Right atrium auricular region (tissue), 2 donors: ENCODE measurements around the gene ALPI. TPM values are rescaled to one million over a fixed set of nuclear protein-coding genes. Genes with fewer than 3 reads are reported as not detected.

Source experiments
- DNase-seq: peaks from one replicate; pipeline ENCODE4 v3.0.0-alpha.2; 2019; ENCODE audit warnings: low spot score
- H3K27ac ChIP-seq, 2 donors: fragments of 200-600 bp; sonication (generic); 1 replicate in 1 of 2; 2 replicates in 1 of 2; pipeline ENCODE4 v1.5.1; 2016 to 2019
- H3K27me3 ChIP-seq, 2 donors: fragments of 200-600 bp; sonication (generic); one replicate each; pipeline versions ENCODE4 v1.5.1 to v1.6.0; 2017 to 2019
- H3K36me3 ChIP-seq: fragments of 200-600 bp; sonication (generic); one replicate; pipeline ENCODE4 v1.5.1; 2016
- H3K4me1 ChIP-seq, 2 donors: fragments of 200-600 bp; sonication (generic); one replicate each; pipeline versions ENCODE4 v1.5.1 to v1.6.0; 2017 to 2019
- H3K4me3 ChIP-seq, 2 donors: fragments of 200-600 bp; sonication (generic); 1 replicate in 1 of 2; 2 replicates in 1 of 2; pipeline ENCODE4 v1.5.1; 2017 to 2019; ENCODE audit warnings: mild to moderate bottlenecking in 1 of 2, moderate library complexity in 1 of 2
- H3K9me3 ChIP-seq, 2 donors: fragments of 200-600 bp; sonication (generic); one replicate each; pipeline ENCODE4 v1.5.1; 2019
- total RNA-seq, 2 donors: library from RNA; depleted of rRNA; stranded (reverse); fragments of >200 nt; gene quantifications; one replicate each; pipeline ENCODE4 v1.1.0, GENCODE V29; 2016
- TF ChIP-seq, protein P1 (sequence below), 2 donors: fragments of 200-600 bp; sonication (generic); IDR thresholded peaks; one replicate each; pipeline ENCODE4 v1.5.1; 2019; ENCODE audit warnings: antibody characterized with exemption in 2 of 2

Gene ALPI
- total RNA-seq, 2 donors from 2014 or later = not detected

- peaks cover 5 to 8% of the 10 kb centered on the region in 2 donors for H3K27me3 ChIP-seq
- TF ChIP-seq, protein P1, sequence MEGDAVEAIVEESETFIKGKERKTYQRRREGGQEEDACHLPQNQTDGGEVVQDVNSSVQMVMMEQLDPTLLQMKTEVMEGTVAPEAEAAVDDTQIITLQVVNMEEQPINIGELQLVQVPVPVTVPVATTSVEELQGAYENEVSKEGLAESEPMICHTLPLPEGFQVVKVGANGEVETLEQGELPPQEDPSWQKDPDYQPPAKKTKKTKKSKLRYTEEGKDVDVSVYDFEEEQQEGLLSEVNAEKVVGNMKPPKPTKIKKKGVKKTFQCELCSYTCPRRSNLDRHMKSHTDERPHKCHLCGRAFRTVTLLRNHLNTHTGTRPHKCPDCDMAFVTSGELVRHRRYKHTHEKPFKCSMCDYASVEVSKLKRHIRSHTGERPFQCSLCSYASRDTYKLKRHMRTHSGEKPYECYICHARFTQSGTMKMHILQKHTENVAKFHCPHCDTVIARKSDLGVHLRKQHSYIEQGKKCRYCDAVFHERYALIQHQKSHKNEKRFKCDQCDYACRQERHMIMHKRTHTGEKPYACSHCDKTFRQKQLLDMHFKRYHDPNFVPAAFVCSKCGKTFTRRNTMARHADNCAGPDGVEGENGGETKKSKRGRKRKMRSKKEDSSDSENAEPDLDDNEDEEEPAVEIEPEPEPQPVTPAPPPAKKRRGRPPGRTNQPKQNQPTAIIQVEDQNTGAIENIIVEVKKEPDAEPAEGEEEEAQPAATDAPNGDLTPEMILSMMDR (IDR thresholded peaks at IDR 0.05) = no peak
Observed at GRCh38 chr2:232489516-232490220, 33.7 kb downstream of the ALPI start.

DNA sequence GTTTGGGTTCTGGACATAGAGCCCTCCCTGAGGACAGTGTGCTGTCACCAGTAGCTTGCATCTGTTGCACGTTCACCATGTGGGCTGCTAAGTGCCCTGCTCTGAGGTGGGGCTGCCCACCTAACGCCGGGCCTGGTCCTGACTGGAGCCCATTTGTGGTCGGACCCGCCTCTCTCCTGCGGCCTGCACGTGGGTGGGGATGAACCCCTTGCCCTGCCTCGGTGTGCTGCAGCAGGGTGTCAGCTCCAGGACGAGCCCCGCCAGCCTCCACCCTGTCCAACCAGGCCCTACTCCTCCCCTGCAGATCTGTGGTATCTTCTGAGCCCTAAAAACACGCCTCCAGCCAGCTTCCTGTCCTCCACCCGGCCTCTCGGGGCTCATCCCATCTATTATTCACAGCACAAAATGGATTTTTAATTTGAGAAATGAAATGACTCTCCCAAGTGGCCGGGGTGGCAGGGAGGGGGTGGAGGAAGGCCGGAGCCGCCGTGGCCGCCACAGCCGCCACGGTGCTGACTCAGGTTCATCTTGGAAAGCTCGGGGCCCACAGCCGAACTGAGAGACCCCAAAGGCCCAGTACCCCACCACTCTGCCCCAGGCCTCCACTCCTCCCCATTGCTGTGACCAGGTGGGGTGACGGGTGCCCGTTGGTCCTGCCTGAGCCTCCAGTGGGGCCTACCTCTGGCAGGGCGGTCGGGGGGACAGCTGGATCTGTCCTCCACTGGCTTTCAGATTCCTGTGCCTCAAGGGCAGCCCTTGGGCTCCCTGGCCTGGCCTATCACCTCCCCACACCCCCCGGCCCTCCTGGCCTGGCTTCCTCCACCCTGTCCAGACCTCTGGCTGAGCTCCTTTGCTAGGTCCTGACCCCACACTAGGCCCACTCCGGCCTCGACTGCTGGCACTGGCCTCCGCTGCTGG lies 34.5 kb downstream of the ALPI start:
- H3K27me3 ChIP-seq = peaks cover 4 to 8% of the 10 kb centered on the region in 2 donors
- DNase-seq = no peak

More at GRCh38 chr2:232489516-232490220, 33.7 kb downstream of the ALPI start:
- no peaks in the 10 kb centered on the region for H3K9me3 ChIP-seq
- peaks cover 0 to 18% of the 10 kb centered on the region in 2 donors for H3K4me1 ChIP-seq
- no peak overlapping the region for H3K4me3 ChIP-seq
- H3K27ac ChIP-seq = no peak overlapping the region
- no peaks in the 10 kb centered on the region for H3K36me3 ChIP-seq
- no peak for DNase-seq

GRCh38 chr2:232491139-232491780 lies 35.3 kb downstream of the ALPI start:
- Histone ChIP-seq H3K4me3 (no peak overlapping the region), H3K4me1 (peaks cover 0 to 10% of the 10 kb centered on the region in 2 donors), H3K27me3 (peaks cover 0 to 7% of the 10 kb centered on the region in 2 donors), H3K9me3 (no peaks in the 10 kb centered on the region), H3K36me3 (no peaks in the 10 kb centered on the region), H3K27ac (no peak overlapping the region)
- no peak for DNase-seq
- TF ChIP-seq, protein P1 (IDR thresholded peaks at IDR 0.05) = no peak

More for the DNA sequence above, 34.5 kb downstream of the ALPI start:
- Histone ChIP-seq H3K36me3 (no peaks in the 10 kb centered on the region), H3K4me3 (no peak overlapping the region), H3K27ac (no peak overlapping the region), H3K4me1 (peaks cover 0 to 16% of the 10 kb centered on the region in 2 donors), H3K9me3 (no peaks in the 10 kb centered on the region)
- TF ChIP-seq, protein P1 (IDR thresholded peaks at IDR 0.05) = no peak

DNA sequence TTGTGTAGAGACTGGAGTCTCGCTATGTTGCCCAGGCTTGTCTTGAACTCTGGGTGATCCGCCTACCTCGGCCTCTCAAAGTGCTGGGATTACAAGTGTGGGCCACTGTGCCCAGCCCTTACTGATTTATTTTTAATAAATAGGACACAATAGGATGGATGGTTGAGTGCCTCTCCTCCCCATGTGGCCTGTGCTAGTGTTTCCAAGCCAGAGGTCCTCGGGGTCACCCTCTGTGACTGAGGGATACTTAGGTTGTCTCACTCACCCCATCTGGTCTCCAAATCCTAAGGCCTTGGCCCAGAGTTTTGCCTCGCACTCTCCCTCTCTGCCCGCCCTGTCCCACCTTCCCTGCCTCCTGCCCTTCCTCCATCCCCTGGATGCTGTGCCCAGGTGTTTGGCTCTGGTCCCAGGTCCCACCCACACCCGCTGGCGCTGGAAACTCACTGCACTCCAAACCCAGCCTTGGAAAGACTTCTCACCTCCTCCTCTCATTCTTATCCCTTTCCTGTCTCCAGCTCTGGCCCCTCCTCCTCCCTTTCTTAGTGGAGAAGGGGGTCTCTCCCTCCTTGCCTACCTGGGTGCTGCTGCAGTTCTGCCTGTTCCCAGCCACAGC lies 36.4 kb downstream of the ALPI start:
- TF ChIP-seq, protein P1 (IDR thresholded peaks at IDR 0.05) = no peak
- Histone ChIP-seq H3K4me1 (peaks cover 0 to under 1% of the 10 kb centered on the region in 2 donors), H3K9me3 (no peaks in the 10 kb centered on the region)

DNA sequence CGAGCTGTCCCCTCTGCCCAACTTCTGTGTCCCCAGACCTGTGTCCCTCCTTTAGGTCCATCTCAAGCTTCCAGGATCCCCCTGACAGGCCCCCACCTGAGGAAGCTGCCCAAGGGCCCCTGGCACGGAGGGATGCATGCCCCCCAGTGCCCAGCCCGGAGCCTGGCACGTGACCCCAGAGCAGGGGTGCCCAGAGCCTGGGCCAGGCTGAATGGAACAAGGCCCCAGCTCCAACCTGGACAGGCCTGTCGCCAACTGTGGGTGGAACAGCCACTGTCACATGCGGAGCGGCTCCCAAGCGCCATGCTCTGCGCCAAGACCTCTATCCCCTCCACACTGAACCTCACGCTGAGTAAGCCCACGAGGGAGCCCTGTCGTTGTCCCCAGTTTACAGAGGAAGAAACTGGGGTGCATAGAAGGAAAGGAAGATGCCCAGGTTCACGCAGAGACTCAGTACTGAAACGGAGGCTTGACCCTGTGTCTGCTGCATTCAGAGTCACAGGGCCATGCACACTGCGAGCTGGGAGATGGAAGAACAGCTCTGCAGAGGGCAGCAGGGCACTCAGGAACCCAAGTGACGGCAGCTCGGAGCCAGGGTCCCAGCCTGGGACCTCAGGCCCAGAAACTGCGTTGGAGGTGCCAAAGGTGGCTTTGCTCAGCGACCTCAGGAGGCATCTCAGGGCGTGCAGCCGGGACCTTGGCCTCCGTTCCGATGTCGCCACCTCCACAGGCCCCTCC lies 37.2 kb downstream of the ALPI start:
- no peaks in the 10 kb centered on the region for H3K27me3 ChIP-seq

More for the DNA sequence above, 36.4 kb downstream of the ALPI start:
- Histone ChIP-seq H3K4me3 (no peak overlapping the region), H3K27ac (no peak overlapping the region), H3K36me3 (no peaks in the 10 kb centered on the region), H3K27me3 (no peaks in the 10 kb centered on the region)
- DNase-seq = no peak

More for the DNA sequence above, 37.2 kb downstream of the ALPI start:
- H3K27ac ChIP-seq = no peak overlapping the region
- H3K9me3 ChIP-seq = no peaks in the 10 kb centered on the region
- no peaks in the 10 kb centered on the region for H3K4me1 ChIP-seq
- no peak for DNase-seq
- TF ChIP-seq, protein P1 (IDR thresholded peaks at IDR 0.05) = no peak
- H3K36me3 ChIP-seq = no peaks in the 10 kb centered on the region
- no peak overlapping the region for H3K4me3 ChIP-seq
